GM12875 (cell line): Measurements from ENCODE around the gene CYREN.

Experiments used
- H3K4me3 ChIP-seq: one replicate; pipeline ENCODE4 v1.5.1; 2011; ENCODE audit warnings: low read depth, low read length, control low read depth
- CTCF ChIP-seq: IDR thresholded peaks from 2 replicates; pipeline ENCODE4 v1.5.1; 2011; ENCODE audit warnings: low read depth, mild to moderate bottlenecking, control low read depth, inconsistent platforms, low read length, moderate library complexity, borderline replicate concordance; ENCODE audit not compliant: insufficient read depth

The CYREN gene

GRCh38 chr7:135205850-135206249, 35.3 kb upstream of the CYREN start:
- no peak overlapping the region for H3K4me3 ChIP-seq
- no peak for TF ChIP-seq CTCF

GRCh38 chr7:135204876-135205275, 34.4 kb upstream of the CYREN start:
- no peak for TF ChIP-seq CTCF
- no peak overlapping the region for H3K4me3 ChIP-seq

GRCh38 chr7:135204341-135204749, 33.8 kb upstream of the CYREN start:
- no peak overlapping the region for H3K4me3 ChIP-seq
- TF ChIP-seq CTCF = no peak

- no peak overlapping the region for H3K4me3 ChIP-seq
- TF ChIP-seq CTCF = no peak
These were observed 30.8 kb upstream of the CYREN start for GRCh38 chr7:135201350-135201749.

- no peak overlapping the region for H3K4me3 ChIP-seq
- no peak for TF ChIP-seq CTCF
These were observed 30.4 kb upstream of the CYREN start for GRCh38 chr7:135200821-135201331.

- TF ChIP-seq CTCF = no peak
- H3K4me3 ChIP-seq = no peak overlapping the region
These were observed 28.9 kb upstream of the CYREN start for GRCh38 chr7:135199439-135199838.

- no peak for TF ChIP-seq CTCF
- H3K4me3 ChIP-seq = no peak overlapping the region
These were observed 27.6 kb upstream of the CYREN start for GRCh38 chr7:135197906-135198655.
